Hematopoietic multipotent progenitor cell (in vitro differentiated cells): ENCODE measurements around the gene IL17RE. TPM values are rescaled to one million over a fixed set of nuclear protein-coding genes. Genes with fewer than 3 reads are reported as not detected.

Experiments used
- DNase-seq, 3 donors: peaks; one replicate each; pipeline ENCODE4 v3.0.0-alpha.2; 2011 to 2015; ENCODE audit warnings: low read depth in 2 of 3, low spot score in 2 of 3
- small RNA-seq: library from RNA; depleted of rRNA; stranded (forward); fragments of <200 nt; gene quantifications from one replicate; pipeline ENCODE3, GENCODE V24; 2012
- total RNA-seq: library from RNA; depleted of rRNA; stranded (reverse); fragments of >200 nt; gene quantifications from one replicate; pipeline ENCODE4 v1.2.3, GENCODE V29; 2012

IL17RE gene
- total RNA-seq, 1 donor: 1.9 TPM

- DNase-seq: peak in 1 of 3 donors; percentile 21
These were observed 48.5 kb downstream of the IL17RE start for GRCh38 chr3:9951126-9951525.

GRCh38 chr3:9951598-9951961 is 48.9 kb downstream of the IL17RE start:
- DNase-seq: no peak

- peak in 2 of 3 donors; percentile 51 to 65 for DNase-seq
These were observed 49.5 kb downstream of the IL17RE start, which contains the start of gene PRRT3 for GRCh38 chr3:9951962-9952805. Gene PRRT3 (minus strand): TSS chr3:9952408. CDS start chr3:9950115, 2,293 bp downstream.

GRCh38 chr3:9955067-9955502 is 52.4 kb downstream of the IL17RE start:
- DNase-seq: no peak

- no peak for DNase-seq
These were observed 53.1 kb downstream of the IL17RE start for GRCh38 chr3:9955611-9956352.

GRCh38 chr3:9957214-9957613 is 54.6 kb downstream of the IL17RE start:
- DNase-seq: no peak

GRCh38 chr3:9965200-9965875 is 62.7 kb downstream of the IL17RE start:
- DNase-seq: no peak

Small RNAs within 50 kb of the gene (small RNA-seq; reads per million reads assigned to genes)
- gene RNU6-882P: not detected

Other genes with a start within 250 kb of the IL17RE start
- 0.81 TPM for gene CPNE9, start 199.0 kb upstream of the IL17RE start, total RNA-seq
- 62.2 TPM for gene BRPF1, start 171.1 kb upstream of the IL17RE start, total RNA-seq
- gene OGG1, start 152.9 kb upstream of the IL17RE start, total RNA-seq: 30.7 TPM
- gene CAMK1, start 132.9 kb upstream of the IL17RE start, total RNA-seq: 1.1 TPM
- gene TADA3, start 110.4 kb upstream of the IL17RE start, total RNA-seq: 41.5 TPM
- gene ARPC4, start 109.8 kb upstream of the IL17RE start, total RNA-seq: 184 TPM
- gene TTLL3, start 92.6 kb upstream of the IL17RE start, total RNA-seq: 35.3 TPM
- 42.8 TPM for gene RPUSD3, start 58.8 kb upstream of the IL17RE start, total RNA-seq
- under 0.01 TPM for gene CIDEC, start 22.6 kb upstream of the IL17RE start, total RNA-seq
- gene JAGN1, start 12.2 kb upstream of the IL17RE start, total RNA-seq: 41.5 TPM
- gene IL17RC, start 14.2 kb downstream of the IL17RE start, total RNA-seq: 31.2 TPM
- 22.1 TPM for gene CRELD1, start 31.0 kb downstream of the IL17RE start, total RNA-seq
- gene PRRT3, start 49.6 kb downstream of the IL17RE start, total RNA-seq: 8.1 TPM
- 37.4 TPM for gene EMC3, start 84.0 kb downstream of the IL17RE start, total RNA-seq
- 8.9 TPM for gene FANCD2, start 123.6 kb downstream of the IL17RE start, total RNA-seq
- gene FANCD2OS, start 205.4 kb downstream of the IL17RE start, total RNA-seq: not detected
- 76.5 TPM for gene BRK1, start 212.8 kb downstream of the IL17RE start, total RNA-seq
- gene VHL, start 238.9 kb downstream of the IL17RE start, total RNA-seq: 41.2 TPM